WTC11 (cell line): ENCODE data around the gene GGT6. TPM values are rescaled to one million over a fixed set of nuclear protein-coding genes. Genes with fewer than 3 reads are reported as not detected.

Experiments
- ATAC-seq: fragments of 200-7000 bp; cut with Tn5 transposase; 2 replicates; pipeline ENCODE4 v1.10.0; 2021; ENCODE audit warnings: mild to moderate bottlenecking, moderate library complexity
- CTCF ChIA-PET: fragments of 300-600 bp; sonication (Branson Sonifier 250); formaldehyde crosslinking; loops from one replicate; lab custom pipeline; 2021; ENCODE audit warnings: antibody characterized with exemption; lab: Charles Lee
- POLR2A ChIA-PET: fragments of 350-600 bp; sonication (Branson Sonifier 250); formaldehyde crosslinking; loops from one replicate; lab custom pipeline; 2021; ENCODE audit warnings: antibody characterized with exemption; lab: Charles Lee
- DNase-seq: peaks from one replicate; pipeline ENCODE4 v3.0.0; 2021; ENCODE audit warnings: low spot score
- H3K27ac Mint-ChIP-seq: 2 replicates; pipeline ENCODE4 v1.8.0; 2021; ENCODE audit warnings: mixed read lengths
- H3K27me3 Mint-ChIP-seq: 2 replicates; pipeline ENCODE4 v1.8.0; 2021; ENCODE audit warnings: low read depth, mild to moderate bottlenecking, moderate library complexity, mixed read lengths
- H3K36me3 Mint-ChIP-seq: 2 replicates; pipeline ENCODE4 v1.8.0; 2021; ENCODE audit warnings: mixed read lengths
- H3K4me1 Mint-ChIP-seq: 2 replicates; pipeline ENCODE4 v1.8.0; 2022; ENCODE audit warnings: mixed read lengths
- H3K4me3 Mint-ChIP-seq: 2 replicates; pipeline ENCODE4 v1.8.0; 2021; ENCODE audit warnings: mild to moderate bottlenecking, moderate library complexity, mixed read lengths
- H3K9me3 Mint-ChIP-seq: 2 replicates; pipeline ENCODE4 v1.8.0; 2021; ENCODE audit warnings: mixed read lengths
- CBFB ChIP-seq: sonication (generic); formaldehyde crosslinking; IDR thresholded peaks from 2 replicates; pipeline ENCODE4 v1.8.1; 2022; ENCODE audit warnings: mild to moderate bottlenecking, low read depth, missing genetic modification reagents
- ESRRA ChIP-seq: sonication (generic); formaldehyde crosslinking; IDR thresholded peaks from 2 replicates; pipeline ENCODE4 v1.8.1; 2022; ENCODE audit warnings: mild to moderate bottlenecking, missing genetic modification reagents, borderline replicate concordance
- IRF2 ChIP-seq: sonication (generic); formaldehyde crosslinking; IDR thresholded peaks from 2 replicates; pipeline ENCODE4 v1.8.0; 2022; ENCODE audit warnings: low read depth, missing genetic modification reagents, borderline replicate concordance
- JAZF1 ChIP-seq: fragments of 250-450 bp; sonication (Bioruptor Pico); IDR thresholded peaks from 2 replicates; pipeline ENCODE4 v1.9.0; 2021; ENCODE audit warnings: moderate library complexity, mild to moderate bottlenecking, inconsistent platforms
- KAT7 ChIP-seq: sonication (generic); formaldehyde crosslinking; IDR thresholded peaks from 2 replicates; pipeline ENCODE4 v1.8.1; 2023; ENCODE audit warnings: missing genetic modification reagents, mild to moderate bottlenecking, borderline replicate concordance
- NFATC4 ChIP-seq: fragments of 250-450 bp; sonication (Bioruptor Pico); IDR thresholded peaks from 2 replicates; pipeline ENCODE4 v1.9.0; 2021; ENCODE audit warnings: mild to moderate bottlenecking
- NR1H2 ChIP-seq: sonication (generic); formaldehyde crosslinking; IDR thresholded peaks from 2 replicates; pipeline ENCODE4 v1.9.0; 2021; ENCODE audit warnings: mild to moderate bottlenecking, moderate library complexity, missing genetic modification reagents
- SP1 ChIP-seq: sonication (generic); formaldehyde crosslinking; conservative IDR thresholded peaks from 2 replicates; pipeline ENCODE4 v1.8.1; 2022; ENCODE audit warnings: missing genetic modification reagents
- TEAD1 ChIP-seq: sonication (generic); formaldehyde crosslinking; IDR thresholded peaks from 2 replicates; pipeline ENCODE4 v1.8.0; 2022; ENCODE audit warnings: mild to moderate bottlenecking, missing genetic modification reagents
- TEAD4 ChIP-seq: sonication (generic); formaldehyde crosslinking; IDR thresholded peaks from 2 replicates; pipeline ENCODE4 v1.8.0; 2022; ENCODE audit warnings: mild to moderate bottlenecking, missing genetic modification reagents
- ZNF232 ChIP-seq: sonication (generic); formaldehyde crosslinking; IDR thresholded peaks from 2 replicates; pipeline ENCODE4 v1.8.0; 2022; ENCODE audit warnings: mild to moderate bottlenecking, missing genetic modification reagents
- ZNF396 ChIP-seq: fragments of 250-450 bp; sonication (Bioruptor Pico); IDR thresholded peaks from 2 replicates; pipeline ENCODE4 v1.8.0; 2021; ENCODE audit warnings: mild to moderate bottlenecking, moderate library complexity, borderline replicate concordance
- ZNF671 ChIP-seq: fragments of 250-450 bp; sonication (Bioruptor Pico); IDR thresholded peaks from 2 replicates; pipeline ENCODE4 v1.8.0; 2021; ENCODE audit warnings: mild to moderate bottlenecking
- total RNA-seq: library from RNA; stranded (reverse); gene quantifications from 3 replicates; pipeline ENCODE4 v1.2.3, GENCODE V29; 2021
- TF ChIP-seq, protein P1 (sequence below): sonication (generic); formaldehyde crosslinking; IDR thresholded peaks from 2 replicates; pipeline ENCODE4 v1.8.0; 2022; ENCODE audit warnings: mild to moderate bottlenecking, missing genetic modification reagents
- TF ChIP-seq, protein P2 (sequence below): fragments of 250-450 bp; sonication (Bioruptor Pico); IDR thresholded peaks from 2 replicates; pipeline ENCODE4 v1.9.0; 2021; ENCODE audit warnings: mild to moderate bottlenecking
- TF ChIP-seq, protein P3 (sequence below): sonication (generic); formaldehyde crosslinking; IDR thresholded peaks from 2 replicates; pipeline ENCODE4 v1.8.1; 2023; ENCODE audit warnings: mild to moderate bottlenecking, missing genetic modification reagents
- TF ChIP-seq, protein P4 (sequence below): sonication (generic); formaldehyde crosslinking; IDR thresholded peaks from 2 replicates; pipeline ENCODE4 v1.8.1; 2022; ENCODE audit warnings: low read depth, mild to moderate bottlenecking, moderate library complexity, missing genetic modification reagents, borderline replicate concordance
- TF ChIP-seq, protein P5 (sequence below): sonication (generic); formaldehyde crosslinking; IDR thresholded peaks from 2 replicates; pipeline ENCODE4 v1.8.0; 2022; ENCODE audit warnings: mild to moderate bottlenecking, missing genetic modification reagents
- TF ChIP-seq, protein P6 (sequence below): sonication (generic); formaldehyde crosslinking; IDR thresholded peaks from 2 replicates; pipeline ENCODE4 v1.8.0; 2023; ENCODE audit warnings: missing genetic modification reagents
- TF ChIP-seq, protein P7 (sequence below): fragments of 250-450 bp; sonication (Bioruptor Pico); IDR thresholded peaks from 2 replicates; pipeline ENCODE4 v1.9.0; 2021; ENCODE audit warnings: mild to moderate bottlenecking, borderline replicate concordance

Gene GGT6
- total RNA-seq, 1 experiment from 2014 or later = 0.07 TPM

DNA sequence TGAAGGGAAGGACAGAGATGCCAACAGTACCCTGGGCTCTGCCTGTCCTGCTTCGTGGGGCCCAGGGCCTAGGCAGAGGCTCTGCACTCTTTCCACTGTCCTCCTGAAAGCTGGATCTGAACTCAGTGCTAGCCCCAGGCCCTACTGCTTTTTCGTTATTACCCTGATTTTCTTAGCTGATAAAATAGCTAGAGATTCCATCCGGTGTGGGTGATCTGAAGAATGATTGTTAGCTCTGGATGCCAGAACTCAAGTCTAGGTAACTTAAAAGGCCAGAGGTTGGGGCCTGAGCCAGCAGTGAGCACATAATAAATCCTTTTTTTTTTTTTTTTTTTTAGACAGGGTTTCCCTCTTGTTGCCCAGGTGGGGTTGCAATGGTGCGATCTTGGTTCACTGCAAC, 3.4 kb downstream of the GGT6 start:
- Mint-ChIP-seq H3K4me1 (peaks cover 33% of the 10 kb centered on the region), H3K9me3 (no peaks in the 10 kb centered on the region), H3K4me3 (no peak overlapping the region), H3K27ac (no peak overlapping the region; the same call in 1 of the 2 replicates), H3K27me3 (peaks cover 2% of the 10 kb centered on the region; the same call in 1 of the 2 replicates), H3K36me3 (peaks cover 15% of the 10 kb centered on the region)
- ChIA-PET CTCF (interaction anchor here (0.6 to 3.1 kb wide), 3 partner anchors 10 to 357 kb away, joined by 3 to 22 read pairs (median 7); partner anchors contain the start of gene C17orf107), POLR2A (interaction anchor here (0.5 to 0.7 kb wide), 2 partner anchors 19 to 309 kb away, joined by 4 to 10 read pairs; no protein-coding TSS in a partner anchor)
- ATAC-seq (no peak), DNase-seq (no peak)
- TF ChIP-seq TEAD4 (CRISPR knock-in tag) (no peak), ESRRA (CRISPR knock-in tag) (no peak), ZNF232 (CRISPR knock-in tag) (no peak), SP1 (CRISPR knock-in tag) (no peak), CBFB (CRISPR knock-in tag) (no peak), JAZF1 (CRISPR knock-in tag) (no peak)
- TF ChIP-seq, protein P1, sequence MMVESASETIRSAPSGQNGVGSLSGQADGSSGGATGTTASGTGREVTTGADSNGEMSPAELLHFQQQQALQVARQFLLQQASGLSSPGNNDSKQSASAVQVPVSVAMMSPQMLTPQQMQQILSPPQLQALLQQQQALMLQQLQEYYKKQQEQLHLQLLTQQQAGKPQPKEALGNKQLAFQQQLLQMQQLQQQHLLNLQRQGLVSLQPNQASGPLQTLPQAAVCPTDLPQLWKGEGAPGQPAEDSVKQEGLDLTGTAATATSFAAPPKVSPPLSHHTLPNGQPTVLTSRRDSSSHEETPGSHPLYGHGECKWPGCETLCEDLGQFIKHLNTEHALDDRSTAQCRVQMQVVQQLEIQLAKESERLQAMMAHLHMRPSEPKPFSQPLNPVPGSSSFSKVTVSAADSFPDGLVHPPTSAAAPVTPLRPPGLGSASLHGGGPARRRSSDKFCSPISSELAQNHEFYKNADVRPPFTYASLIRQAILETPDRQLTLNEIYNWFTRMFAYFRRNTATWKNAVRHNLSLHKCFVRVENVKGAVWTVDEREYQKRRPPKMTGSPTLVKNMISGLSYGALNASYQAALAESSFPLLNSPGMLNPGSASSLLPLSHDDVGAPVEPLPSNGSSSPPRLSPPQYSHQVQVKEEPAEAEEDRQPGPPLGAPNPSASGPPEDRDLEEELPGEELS = no peak
- TF ChIP-seq, protein P2, sequence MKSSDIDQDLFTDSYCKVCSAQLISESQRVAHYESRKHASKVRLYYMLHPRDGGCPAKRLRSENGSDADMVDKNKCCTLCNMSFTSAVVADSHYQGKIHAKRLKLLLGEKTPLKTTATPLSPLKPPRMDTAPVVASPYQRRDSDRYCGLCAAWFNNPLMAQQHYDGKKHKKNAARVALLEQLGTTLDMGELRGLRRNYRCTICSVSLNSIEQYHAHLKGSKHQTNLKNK (CRISPR knock-in tag) = no peak
- TF ChIP-seq, protein P3, sequence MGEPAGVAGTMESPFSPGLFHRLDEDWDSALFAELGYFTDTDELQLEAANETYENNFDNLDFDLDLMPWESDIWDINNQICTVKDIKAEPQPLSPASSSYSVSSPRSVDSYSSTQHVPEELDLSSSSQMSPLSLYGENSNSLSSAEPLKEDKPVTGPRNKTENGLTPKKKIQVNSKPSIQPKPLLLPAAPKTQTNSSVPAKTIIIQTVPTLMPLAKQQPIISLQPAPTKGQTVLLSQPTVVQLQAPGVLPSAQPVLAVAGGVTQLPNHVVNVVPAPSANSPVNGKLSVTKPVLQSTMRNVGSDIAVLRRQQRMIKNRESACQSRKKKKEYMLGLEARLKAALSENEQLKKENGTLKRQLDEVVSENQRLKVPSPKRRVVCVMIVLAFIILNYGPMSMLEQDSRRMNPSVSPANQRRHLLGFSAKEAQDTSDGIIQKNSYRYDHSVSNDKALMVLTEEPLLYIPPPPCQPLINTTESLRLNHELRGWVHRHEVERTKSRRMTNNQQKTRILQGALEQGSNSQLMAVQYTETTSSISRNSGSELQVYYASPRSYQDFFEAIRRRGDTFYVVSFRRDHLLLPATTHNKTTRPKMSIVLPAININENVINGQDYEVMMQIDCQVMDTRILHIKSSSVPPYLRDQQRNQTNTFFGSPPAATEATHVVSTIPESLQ (CRISPR knock-in tag) = no peak
- TF ChIP-seq, protein P4, sequence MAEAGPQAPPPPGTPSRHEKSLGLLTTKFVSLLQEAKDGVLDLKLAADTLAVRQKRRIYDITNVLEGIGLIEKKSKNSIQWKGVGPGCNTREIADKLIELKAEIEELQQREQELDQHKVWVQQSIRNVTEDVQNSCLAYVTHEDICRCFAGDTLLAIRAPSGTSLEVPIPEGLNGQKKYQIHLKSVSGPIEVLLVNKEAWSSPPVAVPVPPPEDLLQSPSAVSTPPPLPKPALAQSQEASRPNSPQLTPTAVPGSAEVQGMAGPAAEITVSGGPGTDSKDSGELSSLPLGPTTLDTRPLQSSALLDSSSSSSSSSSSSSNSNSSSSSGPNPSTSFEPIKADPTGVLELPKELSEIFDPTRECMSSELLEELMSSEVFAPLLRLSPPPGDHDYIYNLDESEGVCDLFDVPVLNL (CRISPR knock-in tag) = no peak

DNA sequence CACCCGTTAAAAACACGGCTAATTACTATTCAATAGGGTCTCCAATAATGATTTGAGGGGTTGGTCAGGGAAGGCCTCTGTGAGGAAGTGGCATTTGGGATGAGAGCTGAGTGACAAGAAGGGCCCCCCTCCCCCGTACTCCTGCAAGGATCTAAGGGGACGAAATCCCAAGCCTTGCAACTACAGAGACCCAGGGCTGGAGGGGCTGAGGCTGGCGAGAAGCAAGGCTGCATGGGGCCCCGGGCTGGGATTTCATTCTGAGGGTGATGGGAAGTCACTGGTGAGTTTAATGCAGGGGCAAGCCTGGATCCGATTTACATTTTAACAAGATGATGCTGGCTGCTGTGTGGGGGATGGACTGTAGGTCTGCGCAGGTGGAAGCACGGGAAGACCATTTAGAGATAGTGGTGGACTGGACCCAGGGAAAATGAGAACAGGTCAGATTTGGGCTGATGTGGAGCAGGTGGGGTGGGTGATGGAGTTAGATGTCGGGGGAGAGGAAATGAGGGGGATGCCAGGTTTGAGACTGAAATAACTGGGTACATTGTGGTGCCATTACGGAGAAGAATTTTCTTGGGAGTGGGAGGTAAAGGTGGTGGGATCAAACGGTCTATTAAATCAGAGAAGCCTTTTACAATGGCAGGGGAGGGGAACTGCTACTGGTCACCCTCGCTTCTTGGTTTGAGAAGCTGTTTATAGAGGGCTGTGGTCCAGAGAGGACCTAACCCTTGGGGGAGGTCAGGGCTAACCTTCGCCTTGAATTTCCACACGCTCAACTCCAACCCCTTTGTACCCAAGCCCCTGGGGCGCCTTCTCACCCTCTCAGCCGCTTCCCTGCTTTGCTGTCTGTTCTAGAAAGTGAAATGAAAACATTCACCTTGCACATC, 4.3 kb downstream of the GGT6 start:
- DNase-seq (no peak), ATAC-seq (peak; percentile 6)
- Mint-ChIP-seq H3K4me1 (peaks cover 33% of the 10 kb centered on the region), H3K9me3 (no peaks in the 10 kb centered on the region), H3K4me3 (peak overlapping the region; percentile 78), H3K36me3 (peaks cover 24% of the 10 kb centered on the region), H3K27me3 (peaks cover 2% of the 10 kb centered on the region; the same call in 1 of the 2 replicates), H3K27ac (peak overlapping the region; percentile 95)
- CTCF ChIA-PET = interaction anchor here (0.6 to 3.1 kb wide), 8 partner anchors 10 to 356 kb away, joined by 3 to 22 read pairs (median 4); partner anchors contain the start of gene C17orf107
- POLR2A ChIA-PET = interaction anchor here (1.0 kb wide), 1 partner anchor 18 kb away, joined by 3 read pairs; no protein-coding TSS in a partner anchor
- TF ChIP-seq, protein P4 (CRISPR knock-in tag) = no peak
- TF ChIP-seq CBFB (CRISPR knock-in tag) (no peak), ZNF671 (CRISPR knock-in tag) (no peak), KAT7 (CRISPR knock-in tag) (no peak), NFATC4 (CRISPR knock-in tag) (no peak), IRF2 (no peak), ZNF396 (CRISPR knock-in tag) (no peak), TEAD1 (no peak), NR1H2 (no peak)
- TF ChIP-seq, protein P5, sequence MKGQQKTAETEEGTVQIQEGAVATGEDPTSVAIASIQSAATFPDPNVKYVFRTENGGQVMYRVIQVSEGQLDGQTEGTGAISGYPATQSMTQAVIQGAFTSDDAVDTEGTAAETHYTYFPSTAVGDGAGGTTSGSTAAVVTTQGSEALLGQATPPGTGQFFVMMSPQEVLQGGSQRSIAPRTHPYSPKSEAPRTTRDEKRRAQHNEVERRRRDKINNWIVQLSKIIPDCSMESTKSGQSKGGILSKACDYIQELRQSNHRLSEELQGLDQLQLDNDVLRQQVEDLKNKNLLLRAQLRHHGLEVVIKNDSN (CRISPR knock-in tag) = no peak
- TF ChIP-seq, protein P6, sequence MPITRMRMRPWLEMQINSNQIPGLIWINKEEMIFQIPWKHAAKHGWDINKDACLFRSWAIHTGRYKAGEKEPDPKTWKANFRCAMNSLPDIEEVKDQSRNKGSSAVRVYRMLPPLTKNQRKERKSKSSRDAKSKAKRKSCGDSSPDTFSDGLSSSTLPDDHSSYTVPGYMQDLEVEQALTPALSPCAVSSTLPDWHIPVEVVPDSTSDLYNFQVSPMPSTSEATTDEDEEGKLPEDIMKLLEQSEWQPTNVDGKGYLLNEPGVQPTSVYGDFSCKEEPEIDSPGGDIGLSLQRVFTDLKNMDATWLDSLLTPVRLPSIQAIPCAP = no peak
- TF ChIP-seq, protein P7, sequence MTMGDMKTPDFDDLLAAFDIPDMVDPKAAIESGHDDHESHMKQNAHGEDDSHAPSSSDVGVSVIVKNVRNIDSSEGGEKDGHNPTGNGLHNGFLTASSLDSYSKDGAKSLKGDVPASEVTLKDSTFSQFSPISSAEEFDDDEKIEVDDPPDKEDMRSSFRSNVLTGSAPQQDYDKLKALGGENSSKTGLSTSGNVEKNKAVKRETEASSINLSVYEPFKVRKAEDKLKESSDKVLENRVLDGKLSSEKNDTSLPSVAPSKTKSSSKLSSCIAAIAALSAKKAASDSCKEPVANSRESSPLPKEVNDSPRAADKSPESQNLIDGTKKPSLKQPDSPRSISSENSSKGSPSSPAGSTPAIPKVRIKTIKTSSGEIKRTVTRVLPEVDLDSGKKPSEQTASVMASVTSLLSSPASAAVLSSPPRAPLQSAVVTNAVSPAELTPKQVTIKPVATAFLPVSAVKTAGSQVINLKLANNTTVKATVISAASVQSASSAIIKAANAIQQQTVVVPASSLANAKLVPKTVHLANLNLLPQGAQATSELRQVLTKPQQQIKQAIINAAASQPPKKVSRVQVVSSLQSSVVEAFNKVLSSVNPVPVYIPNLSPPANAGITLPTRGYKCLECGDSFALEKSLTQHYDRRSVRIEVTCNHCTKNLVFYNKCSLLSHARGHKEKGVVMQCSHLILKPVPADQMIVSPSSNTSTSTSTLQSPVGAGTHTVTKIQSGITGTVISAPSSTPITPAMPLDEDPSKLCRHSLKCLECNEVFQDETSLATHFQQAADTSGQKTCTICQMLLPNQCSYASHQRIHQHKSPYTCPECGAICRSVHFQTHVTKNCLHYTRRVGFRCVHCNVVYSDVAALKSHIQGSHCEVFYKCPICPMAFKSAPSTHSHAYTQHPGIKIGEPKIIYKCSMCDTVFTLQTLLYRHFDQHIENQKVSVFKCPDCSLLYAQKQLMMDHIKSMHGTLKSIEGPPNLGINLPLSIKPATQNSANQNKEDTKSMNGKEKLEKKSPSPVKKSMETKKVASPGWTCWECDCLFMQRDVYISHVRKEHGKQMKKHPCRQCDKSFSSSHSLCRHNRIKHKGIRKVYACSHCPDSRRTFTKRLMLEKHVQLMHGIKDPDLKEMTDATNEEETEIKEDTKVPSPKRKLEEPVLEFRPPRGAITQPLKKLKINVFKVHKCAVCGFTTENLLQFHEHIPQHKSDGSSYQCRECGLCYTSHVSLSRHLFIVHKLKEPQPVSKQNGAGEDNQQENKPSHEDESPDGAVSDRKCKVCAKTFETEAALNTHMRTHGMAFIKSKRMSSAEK (CRISPR knock-in tag) = no peak
